HL-60/S4 treated with phorbol 12-myristate 13-acetate at 8.2 ng/mL for 4 days and 3 days (cell line): ENCODE results near the gene CACNA1B.
"Not testable (repeated sequence)": the region's sequence is repeated elsewhere in the genome, so short reads cannot be mapped to it uniquely, and the experiment has no call there.

Experiments used
- in situ Hi-C: fragments of 300-500 bp; cut with MboI; formaldehyde crosslinking; loops from 2 replicates; pipeline ENCODE4 v1.15.0; 2022; ENCODE audit warnings: low sequenced_read_pairs

Gene CACNA1B

DNA sequence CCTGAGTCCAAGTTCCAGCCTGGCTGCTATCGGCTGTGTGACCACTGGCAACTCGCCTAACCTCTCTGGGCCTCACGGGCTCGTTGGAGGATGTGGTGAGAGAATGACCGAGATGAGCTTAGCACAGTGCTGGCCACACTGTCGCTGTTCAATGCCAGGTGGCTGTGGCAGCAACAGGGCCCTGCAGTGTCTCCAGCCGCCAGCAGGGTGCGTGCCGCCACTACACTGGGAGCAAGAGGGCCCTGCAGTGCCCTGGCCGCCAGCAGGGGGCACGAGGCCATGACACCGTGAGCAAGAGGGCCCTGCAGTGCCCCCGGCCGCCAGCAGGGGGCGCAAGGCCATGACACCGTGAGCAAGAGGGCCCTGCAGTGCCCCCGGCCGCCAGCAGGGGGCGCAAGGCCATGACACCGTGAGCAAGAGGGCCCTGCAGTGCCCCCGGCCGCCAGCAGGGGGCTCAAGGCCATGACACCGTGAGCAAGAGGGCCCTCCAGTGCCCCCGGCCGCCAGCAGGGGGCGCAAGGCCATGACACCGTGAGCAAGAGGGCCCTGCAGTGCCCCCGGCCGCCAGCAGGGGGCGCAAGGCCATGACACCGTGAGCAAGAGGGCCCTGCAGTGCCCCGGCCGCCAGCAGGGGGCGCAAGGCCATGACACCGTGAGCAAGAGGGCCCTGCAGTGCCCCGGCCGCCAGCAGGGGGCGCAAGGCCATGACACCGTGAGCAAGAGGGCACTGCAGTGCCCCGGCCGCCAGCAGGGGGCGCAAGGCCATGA lies 248.7 kb downstream of the CACNA1B start:
- in situ Hi-C loops = not testable (repeated sequence)

DNA sequence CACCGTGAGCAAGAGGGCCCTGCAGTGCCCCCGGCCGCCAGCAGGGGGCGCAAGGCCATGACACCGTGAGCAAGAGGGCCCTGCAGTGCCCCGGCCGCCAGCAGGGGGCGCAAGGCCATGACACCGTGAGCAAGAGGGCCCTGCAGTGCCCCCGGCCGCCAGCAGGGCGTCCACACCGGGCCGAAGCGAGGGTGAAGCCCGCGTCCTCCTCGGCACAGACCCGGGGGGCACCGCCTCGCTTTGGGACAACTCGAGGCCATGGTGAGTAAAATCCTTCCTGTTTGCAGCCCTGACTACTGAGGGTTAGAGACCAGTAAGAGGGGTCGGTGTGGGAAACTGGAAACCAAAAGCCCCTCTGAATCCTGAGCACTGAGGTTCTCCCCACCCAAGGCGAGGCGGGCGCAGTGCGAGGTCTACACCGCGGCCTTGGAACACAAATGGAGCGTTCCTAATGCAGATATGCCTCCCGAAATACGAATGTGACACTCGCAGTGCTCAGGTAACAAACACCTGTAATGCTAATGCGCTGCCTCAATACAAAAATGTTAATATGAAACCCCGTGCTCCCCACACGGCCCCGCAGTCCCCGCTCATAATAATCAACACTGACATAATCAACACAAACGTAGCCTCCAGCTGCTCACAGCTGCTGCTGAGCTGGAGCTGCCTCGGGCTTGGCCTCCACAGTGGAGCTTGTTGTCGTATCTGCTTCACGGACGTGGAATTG lies 249.4 kb downstream of the CACNA1B start:
- in situ Hi-C loops = not testable (repeated sequence)

DNA sequence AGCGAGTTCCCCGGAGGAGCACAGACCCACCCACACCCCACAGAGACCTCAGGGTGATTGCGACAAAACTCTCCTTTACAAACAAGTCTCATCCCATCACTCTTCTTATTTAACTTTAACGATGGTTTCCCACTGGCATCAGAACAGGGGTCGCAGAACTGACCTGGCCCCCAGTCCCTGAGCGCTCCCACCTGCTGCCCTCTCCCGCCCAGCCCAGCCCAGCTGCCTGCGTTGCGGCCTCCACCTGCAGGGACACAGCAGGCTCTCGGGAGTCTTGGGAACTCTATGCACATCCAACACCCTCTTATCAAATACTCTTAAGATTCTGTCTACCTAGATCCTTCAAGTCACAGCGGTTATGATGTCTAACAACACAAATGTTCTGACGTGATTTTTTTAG lies 250.4 kb downstream of the CACNA1B start:
- in situ Hi-C loops = not testable (repeated sequence)

- in situ Hi-C loops = not testable (repeated sequence)
Measured at GRCh38 chr9:138129318-138129717, 251.7 kb downstream of the CACNA1B start.

DNA sequence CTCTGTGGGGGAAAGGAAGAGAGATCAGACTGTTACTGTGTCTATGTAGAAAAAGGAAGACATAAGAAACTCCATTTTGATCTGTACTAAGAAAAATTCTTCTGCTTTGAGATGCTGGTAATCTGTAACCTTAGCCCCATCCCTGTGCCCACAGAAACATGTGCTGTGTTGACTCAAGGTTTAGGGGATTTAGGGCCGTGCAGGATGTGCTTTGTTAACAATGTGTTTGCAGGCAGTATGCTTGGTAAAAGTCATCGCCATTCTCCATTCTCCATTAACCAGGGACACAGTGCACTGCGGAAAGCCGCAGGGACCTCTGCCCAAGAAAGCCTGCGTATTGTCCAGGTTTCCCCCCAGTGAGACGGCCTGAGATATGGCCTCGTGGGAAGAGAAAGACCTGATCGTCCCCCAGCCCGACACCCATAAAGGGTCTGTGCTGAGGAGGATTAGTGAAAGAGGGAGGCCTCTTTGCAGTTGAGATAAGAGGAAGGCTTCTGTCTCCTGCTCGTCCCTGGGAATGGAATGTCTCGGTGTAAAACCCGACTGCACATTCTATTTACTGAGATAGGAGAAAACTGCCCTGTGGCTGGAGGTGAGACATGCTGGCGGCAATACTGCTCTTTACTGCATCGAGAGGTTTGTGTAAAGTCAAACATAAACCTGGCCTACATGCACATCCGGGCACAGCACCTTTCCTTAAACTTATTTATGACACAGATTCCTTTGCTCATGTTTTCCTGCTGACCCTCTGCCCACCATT lies 255.5 kb downstream of the CACNA1B start:
- in situ Hi-C loops = not testable (repeated sequence)

GRCh38 chr9:138134581-138134980 lies 257.0 kb downstream of the CACNA1B start:
- in situ Hi-C loops = not testable (repeated sequence)

- in situ Hi-C loops = not testable (repeated sequence)
Measured at GRCh38 chr9:138139096-138139495, 261.5 kb downstream of the CACNA1B start.

DNA sequence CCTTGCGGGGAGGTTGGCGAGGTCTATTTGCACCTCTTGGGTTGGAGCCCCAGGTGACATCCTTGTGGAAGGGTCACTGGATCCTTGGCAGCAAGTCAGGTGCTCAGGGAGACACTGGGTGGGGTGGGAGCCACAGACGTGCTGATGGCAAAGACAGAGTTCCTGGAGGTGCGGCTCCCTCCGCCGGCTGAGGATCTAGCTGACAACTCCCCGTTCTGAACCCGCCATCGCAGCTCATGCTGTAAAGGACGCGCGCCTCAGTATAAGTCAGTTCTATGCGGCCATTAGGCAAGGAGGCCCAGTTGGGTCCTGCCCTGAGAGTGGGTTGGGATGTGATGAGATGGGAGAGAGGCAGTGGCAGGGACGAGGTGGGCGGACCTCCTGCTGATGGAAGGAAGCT lies 263.4 kb downstream of the CACNA1B start:
- in situ Hi-C loops = not testable (repeated sequence)

DNA sequence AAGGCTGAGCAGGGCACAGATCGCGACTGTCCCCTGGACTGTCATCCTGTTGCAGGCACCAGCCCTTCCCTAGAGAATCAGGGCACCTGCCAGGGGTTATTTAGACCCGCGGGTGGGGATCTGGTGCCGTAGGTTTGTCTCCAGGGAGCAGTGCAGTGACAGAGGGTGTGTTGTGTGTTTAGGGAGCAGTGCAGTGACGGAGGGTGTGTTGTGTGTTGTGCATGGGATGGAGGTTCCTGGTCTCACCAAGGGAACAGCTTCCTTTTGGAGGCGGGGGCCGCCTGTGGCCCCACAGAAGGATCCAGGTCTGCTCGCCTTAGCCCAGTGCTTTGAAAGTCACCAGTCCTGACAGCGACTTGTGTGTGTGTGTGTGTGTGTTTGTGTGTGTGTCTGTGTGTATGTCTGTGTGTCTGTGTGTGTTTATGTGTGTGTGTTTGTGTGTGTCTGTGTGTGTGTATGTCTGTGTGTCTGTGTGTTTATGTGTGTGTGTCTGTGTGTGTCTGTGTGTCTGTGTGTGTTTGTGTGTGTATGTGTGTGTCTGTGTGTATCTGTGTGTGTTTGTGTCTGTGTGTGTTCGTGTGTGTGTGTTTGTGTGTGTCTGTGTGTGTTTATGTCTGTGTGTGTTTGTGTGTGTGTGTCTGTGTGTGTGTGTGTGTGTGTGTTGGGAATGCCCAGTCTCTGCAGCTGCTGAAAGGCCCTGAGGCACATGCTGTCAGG lies 265.1 kb downstream of the CACNA1B start:
- in situ Hi-C loops = not testable (repeated sequence)

- in situ Hi-C loops = not testable (repeated sequence)
Measured at GRCh38 chr9:138143491-138143890, 265.9 kb downstream of the CACNA1B start.

DNA sequence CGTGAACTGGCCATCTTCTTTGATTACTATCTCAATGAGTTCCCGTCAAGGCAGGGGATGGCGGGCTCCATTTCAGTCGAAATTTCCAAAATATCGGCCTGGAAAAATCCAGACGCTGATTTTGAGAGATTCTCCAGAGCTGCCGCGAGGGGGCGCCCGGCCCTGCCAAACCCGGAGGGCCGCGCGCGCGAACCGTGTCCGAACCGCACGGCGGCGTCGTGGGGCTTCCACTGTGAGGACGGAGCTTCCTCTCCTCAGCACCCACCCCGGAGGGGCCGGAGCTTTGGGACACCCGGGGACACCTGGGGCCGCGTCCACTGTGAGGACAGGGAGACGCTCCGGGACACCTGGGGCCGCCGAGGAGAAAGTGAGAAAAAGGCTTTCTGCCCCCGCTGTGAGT lies 270.0 kb downstream of the CACNA1B start:
- in situ Hi-C loops = not testable (repeated sequence)

DNA sequence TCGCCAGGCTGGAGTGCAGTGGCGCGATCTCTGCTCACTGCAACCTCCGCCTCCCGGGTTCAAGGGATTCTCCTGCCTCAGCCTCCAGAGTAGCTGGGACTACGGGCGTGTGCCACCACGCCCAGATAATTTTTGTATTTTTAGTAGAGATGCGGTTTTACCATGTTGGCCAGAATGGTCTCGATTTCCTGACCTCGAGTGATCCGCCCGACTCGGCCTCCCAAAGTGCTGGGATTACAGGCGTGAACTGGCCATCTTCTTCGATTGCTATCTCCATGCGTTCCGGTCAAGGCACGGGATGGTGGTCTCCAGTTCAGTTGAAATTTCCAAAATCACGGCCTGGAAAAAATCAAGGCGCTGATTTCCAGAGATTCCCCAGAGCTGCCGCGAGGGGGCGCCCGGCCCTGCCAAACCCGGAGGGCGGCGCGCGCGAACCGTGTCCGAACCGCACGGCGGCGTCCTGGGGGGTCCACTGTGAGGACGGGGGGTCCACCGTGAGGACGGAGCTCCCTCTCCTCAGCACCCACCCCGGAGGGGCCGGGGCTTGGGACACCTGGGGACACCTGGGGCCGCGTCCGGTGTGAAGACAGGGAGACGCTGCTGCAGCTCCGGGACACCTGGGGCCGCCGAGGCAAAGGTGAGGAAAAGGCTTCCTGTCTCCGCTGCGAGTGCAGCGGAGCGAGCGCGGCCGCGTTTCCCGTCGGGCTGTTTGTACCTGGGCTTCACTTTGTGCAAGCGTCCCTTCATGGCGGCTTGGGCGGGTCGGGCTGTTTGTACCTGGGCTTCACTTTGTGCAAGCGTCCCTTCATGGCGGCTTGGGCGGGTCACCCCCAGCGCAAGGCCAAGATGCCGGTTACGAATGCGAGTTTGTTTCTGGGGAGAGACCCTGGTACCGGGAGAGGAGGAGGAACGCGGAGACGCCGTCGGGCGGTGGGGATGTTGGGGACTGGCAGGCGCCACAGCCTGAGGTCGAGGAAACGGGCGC lies 272.4 kb downstream of the CACNA1B start:
- in situ Hi-C loops = not testable (repeated sequence)

DNA sequence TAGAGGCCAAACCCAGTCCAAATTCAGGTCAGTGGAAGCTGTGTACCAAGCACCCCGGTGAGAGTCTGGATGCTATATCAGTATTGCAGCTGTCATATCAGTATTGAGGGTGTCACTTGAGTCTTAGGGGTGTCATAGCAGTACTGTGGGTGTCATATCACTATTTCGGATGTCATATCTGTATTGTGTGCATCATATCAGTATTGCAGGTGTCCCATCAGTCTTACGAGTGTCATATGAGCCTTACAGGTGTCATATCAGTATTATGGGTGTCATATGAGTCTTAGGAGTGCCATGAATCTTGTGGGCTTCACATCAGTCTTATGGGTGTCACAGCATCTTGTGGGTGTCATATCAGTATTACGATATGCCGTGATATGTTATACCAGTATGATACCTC lies 278.2 kb downstream of the CACNA1B start:
- in situ Hi-C loops = not testable (repeated sequence)

- in situ Hi-C loops = not testable (repeated sequence)
Measured at GRCh38 chr9:138166793-138167192, 289.2 kb downstream of the CACNA1B start.
